HEK293 (cell line): ENCODE results near the gene PRSS50.

Source experiments
- GLIS2 ChIP-seq: fragments of 450-650 bp; formaldehyde crosslinking; IDR thresholded peaks from 2 replicates; pipeline ENCODE4 v1.5.1; 2016; ENCODE audit warnings: missing biosample characterization, missing genetic modification characterization
- IKZF3 ChIP-seq: fragments of 450-650 bp; IDR thresholded peaks from 2 replicates; pipeline ENCODE4 v1.5.0; 2018; ENCODE audit warnings: missing biosample characterization, mild to moderate bottlenecking, missing genetic modification characterization, moderate library complexity
- TRIM28 ChIP-seq: IDR thresholded peaks from 2 replicates; pipeline ENCODE4 v1.6.1; 2011; ENCODE audit warnings: low read length, control low read depth, borderline replicate concordance
- YY1 ChIP-seq: fragments of 450-650 bp; formaldehyde crosslinking; IDR thresholded peaks from 2 replicates; pipeline ENCODE4 v1.5.1; 2018; ENCODE audit warnings: missing biosample characterization, missing genetic modification characterization
- ZBTB7A ChIP-seq: fragments of 450-650 bp; formaldehyde crosslinking; IDR thresholded peaks from 2 replicates; pipeline ENCODE4 v1.5.1; 2016; ENCODE audit warnings: low read depth, missing biosample characterization, missing genetic modification characterization
- ZNF19 ChIP-seq: fragments of 450-650 bp; formaldehyde crosslinking; IDR thresholded peaks from 2 replicates; pipeline ENCODE4; 2016; ENCODE audit warnings: missing biosample characterization, missing genetic modification characterization, low read depth
- ZNF274 ChIP-seq, 2 experiments: fragments of 200-500 bp in 1 of 2; fragments of 450-650 bp in 1 of 2; sonication (Bioruptor generic) in 1 of 2; formaldehyde crosslinking in 1 of 2; IDR thresholded peaks; 2 replicates each; pipeline versions ENCODE4 v1.5.1 to v1.6.1; 2014 to 2016; ENCODE audit warnings: borderline replicate concordance in 1 of 2, inconsistent platforms in 1 of 2, low read length in 1 of 2, missing biosample characterization in 1 of 2, missing genetic modification characterization in 1 of 2
- ZNF302 ChIP-seq: fragments of 450-650 bp; formaldehyde crosslinking; IDR thresholded peaks from 2 replicates; pipeline ENCODE4 v1.5.1; 2016; ENCODE audit warnings: missing biosample characterization, missing genetic modification characterization, low read depth
- ZNF324 ChIP-seq: fragments of 450-650 bp; formaldehyde crosslinking; IDR thresholded peaks from 2 replicates; pipeline ENCODE4 v1.5.1; 2016; ENCODE audit warnings: missing biosample characterization, missing genetic modification characterization
- TF ChIP-seq, protein P1 (sequence below): IDR thresholded peaks from 2 replicates; pipeline ENCODE4 v1.6.1; 2011; ENCODE audit warnings: mild to moderate bottlenecking, low read depth, low read length, borderline replicate concordance
- TF ChIP-seq, protein P2 (sequence below): fragments of 450-650 bp; formaldehyde crosslinking; IDR thresholded peaks from 2 replicates; pipeline ENCODE4 v1.5.1; 2016; ENCODE audit warnings: missing biosample characterization, missing genetic modification characterization
- TF ChIP-seq, protein P3 (sequence below): fragments of 450-650 bp; IDR thresholded peaks from 2 replicates; pipeline ENCODE4 v1.5.1; 2018; ENCODE audit warnings: missing biosample characterization, missing genetic modification characterization
- TF ChIP-seq, protein P4 (sequence below): fragments of 450-650 bp; formaldehyde crosslinking; IDR thresholded peaks from 2 replicates; pipeline ENCODE4 v1.5.1; 2016; ENCODE audit warnings: missing biosample characterization, missing genetic modification characterization

DNA sequence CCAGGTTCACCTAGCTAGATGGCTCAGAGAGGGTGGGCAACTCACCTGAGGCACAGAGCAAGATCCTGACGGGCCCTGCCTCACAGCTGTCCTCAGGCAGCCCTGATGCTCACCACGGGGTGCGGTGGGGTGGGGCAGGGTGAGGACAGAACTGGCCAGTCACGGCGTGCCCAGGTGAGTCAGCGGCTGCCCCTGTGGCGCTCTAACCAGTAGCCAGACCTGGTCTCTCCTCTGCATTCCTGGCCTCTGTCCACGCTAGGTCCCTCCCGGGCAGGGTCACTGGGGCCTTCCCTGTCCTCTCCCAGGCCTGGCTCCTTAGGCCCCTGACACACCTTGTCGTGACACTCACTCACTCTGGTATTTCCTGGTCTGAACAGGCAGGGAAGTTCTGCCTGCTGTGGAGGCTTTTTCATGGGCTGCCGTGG is 25.1 kb downstream of the PRSS50 start:
- TF ChIP-seq GLIS2 (tag by site-specific recombination) = no peak
- TF ChIP-seq ZNF274 (IDR thresholded peaks at IDR 0.05; ENCODE audit: low read length) = no peak
- no peak for TF ChIP-seq ZNF274 (tag by site-specific recombination; IDR thresholded peaks at IDR 0.05; ENCODE audit: borderline replicate concordance)
- TF ChIP-seq, protein P1, sequence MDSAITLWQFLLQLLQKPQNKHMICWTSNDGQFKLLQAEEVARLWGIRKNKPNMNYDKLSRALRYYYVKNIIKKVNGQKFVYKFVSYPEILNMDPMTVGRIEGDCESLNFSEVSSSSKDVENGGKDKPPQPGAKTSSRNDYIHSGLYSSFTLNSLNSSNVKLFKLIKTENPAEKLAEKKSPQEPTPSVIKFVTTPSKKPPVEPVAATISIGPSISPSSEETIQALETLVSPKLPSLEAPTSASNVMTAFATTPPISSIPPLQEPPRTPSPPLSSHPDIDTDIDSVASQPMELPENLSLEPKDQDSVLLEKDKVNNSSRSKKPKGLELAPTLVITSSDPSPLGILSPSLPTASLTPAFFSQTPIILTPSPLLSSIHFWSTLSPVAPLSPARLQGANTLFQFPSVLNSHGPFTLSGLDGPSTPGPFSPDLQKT = no peak
- TF ChIP-seq, protein P2, sequence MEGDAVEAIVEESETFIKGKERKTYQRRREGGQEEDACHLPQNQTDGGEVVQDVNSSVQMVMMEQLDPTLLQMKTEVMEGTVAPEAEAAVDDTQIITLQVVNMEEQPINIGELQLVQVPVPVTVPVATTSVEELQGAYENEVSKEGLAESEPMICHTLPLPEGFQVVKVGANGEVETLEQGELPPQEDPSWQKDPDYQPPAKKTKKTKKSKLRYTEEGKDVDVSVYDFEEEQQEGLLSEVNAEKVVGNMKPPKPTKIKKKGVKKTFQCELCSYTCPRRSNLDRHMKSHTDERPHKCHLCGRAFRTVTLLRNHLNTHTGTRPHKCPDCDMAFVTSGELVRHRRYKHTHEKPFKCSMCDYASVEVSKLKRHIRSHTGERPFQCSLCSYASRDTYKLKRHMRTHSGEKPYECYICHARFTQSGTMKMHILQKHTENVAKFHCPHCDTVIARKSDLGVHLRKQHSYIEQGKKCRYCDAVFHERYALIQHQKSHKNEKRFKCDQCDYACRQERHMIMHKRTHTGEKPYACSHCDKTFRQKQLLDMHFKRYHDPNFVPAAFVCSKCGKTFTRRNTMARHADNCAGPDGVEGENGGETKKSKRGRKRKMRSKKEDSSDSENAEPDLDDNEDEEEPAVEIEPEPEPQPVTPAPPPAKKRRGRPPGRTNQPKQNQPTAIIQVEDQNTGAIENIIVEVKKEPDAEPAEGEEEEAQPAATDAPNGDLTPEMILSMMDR (tag by site-specific recombination) = no peak
- no peak for TF ChIP-seq IKZF3
- TF ChIP-seq, protein P3, sequence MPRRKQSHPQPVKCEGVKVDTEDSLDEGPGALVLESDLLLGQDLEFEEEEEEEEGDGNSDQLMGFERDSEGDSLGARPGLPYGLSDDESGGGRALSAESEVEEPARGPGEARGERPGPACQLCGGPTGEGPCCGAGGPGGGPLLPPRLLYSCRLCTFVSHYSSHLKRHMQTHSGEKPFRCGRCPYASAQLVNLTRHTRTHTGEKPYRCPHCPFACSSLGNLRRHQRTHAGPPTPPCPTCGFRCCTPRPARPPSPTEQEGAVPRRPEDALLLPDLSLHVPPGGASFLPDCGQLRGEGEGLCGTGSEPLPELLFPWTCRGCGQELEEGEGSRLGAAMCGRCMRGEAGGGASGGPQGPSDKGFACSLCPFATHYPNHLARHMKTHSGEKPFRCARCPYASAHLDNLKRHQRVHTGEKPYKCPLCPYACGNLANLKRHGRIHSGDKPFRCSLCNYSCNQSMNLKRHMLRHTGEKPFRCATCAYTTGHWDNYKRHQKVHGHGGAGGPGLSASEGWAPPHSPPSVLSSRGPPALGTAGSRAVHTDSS (tag by site-specific recombination) = no peak
- no peak for TF ChIP-seq TRIM28
- no peak for TF ChIP-seq YY1 (tag by site-specific recombination)
- no peak for TF ChIP-seq ZNF302
- TF ChIP-seq ZNF19 (tag by site-specific recombination) = no peak
- TF ChIP-seq ZNF324 (tag by site-specific recombination) = no peak
- TF ChIP-seq ZBTB7A (tag by site-specific recombination) = no peak
- TF ChIP-seq, protein P4, sequence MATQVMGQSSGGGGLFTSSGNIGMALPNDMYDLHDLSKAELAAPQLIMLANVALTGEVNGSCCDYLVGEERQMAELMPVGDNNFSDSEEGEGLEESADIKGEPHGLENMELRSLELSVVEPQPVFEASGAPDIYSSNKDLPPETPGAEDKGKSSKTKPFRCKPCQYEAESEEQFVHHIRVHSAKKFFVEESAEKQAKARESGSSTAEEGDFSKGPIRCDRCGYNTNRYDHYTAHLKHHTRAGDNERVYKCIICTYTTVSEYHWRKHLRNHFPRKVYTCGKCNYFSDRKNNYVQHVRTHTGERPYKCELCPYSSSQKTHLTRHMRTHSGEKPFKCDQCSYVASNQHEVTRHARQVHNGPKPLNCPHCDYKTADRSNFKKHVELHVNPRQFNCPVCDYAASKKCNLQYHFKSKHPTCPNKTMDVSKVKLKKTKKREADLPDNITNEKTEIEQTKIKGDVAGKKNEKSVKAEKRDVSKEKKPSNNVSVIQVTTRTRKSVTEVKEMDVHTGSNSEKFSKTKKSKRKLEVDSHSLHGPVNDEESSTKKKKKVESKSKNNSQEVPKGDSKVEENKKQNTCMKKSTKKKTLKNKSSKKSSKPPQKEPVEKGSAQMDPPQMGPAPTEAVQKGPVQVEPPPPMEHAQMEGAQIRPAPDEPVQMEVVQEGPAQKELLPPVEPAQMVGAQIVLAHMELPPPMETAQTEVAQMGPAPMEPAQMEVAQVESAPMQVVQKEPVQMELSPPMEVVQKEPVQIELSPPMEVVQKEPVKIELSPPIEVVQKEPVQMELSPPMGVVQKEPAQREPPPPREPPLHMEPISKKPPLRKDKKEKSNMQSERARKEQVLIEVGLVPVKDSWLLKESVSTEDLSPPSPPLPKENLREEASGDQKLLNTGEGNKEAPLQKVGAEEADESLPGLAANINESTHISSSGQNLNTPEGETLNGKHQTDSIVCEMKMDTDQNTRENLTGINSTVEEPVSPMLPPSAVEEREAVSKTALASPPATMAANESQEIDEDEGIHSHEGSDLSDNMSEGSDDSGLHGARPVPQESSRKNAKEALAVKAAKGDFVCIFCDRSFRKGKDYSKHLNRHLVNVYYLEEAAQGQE (tag by site-specific recombination) = no peak
